DMS79 treated with DMSO at 0.1 percent for 48 hours (cell line): ENCODE data around the gene PTPRT.

ENCODE experiments used
- DNase-seq: peaks from one replicate; lab custom pipeline; 2025; lab: John Stamatoyannopoulos, UW

PTPRT gene

DNA sequence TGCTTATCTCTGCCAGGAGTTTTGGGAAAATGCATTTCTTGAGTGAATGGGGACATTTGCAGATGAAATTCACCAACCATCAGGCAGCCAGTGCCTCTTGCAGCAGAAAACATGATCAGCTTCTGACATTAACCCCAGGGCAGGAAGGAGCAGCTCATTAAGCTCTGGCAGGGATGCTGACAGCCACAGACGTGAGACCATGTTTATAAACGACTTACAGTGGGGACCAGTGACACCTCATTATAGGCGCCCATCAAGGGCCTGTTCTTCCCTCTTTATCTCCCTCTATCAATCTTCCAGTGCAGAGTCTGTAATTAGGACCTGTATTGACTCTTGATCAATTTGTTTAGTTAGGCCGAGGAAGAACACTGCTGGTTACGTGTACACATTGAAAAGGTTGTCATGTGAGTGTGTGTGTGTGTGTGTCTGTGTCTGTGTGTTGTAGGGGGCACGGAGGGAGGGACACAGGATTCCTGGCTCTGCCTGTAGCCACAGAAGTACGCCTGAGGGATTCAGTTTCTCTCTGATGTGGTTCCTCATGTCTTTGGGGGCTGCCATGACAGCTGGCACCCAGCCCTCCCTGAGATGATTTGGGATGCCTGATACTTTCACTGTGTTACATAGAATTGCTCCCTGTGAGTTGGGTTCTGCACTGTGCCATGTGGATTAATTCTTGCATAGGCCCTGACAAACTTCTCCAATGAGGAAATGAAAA is 1143.2 kb downstream of the PTPRT start:
- DNase-seq, result no peak

DNA sequence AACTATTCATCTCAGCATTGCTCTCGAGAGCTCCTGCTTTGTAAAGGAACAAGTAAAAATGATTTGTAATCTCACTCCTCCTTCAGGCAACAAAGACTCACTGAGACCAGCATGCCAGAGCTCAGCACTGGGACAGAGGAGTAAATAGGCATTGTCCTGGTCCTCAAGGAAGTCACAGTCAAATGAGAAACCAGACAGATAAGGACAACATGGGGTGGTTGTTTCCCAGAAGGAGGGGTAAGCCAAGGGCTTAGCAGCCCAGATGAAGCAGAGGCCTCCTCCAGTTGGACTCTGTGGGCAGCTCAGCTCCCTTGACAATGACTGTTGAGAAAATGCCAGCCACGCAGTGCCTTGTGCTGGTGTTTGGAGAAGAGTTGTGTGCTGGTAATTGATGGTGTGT is 1145.8 kb downstream of the PTPRT start:
- DNase-seq, result no peak

DNA sequence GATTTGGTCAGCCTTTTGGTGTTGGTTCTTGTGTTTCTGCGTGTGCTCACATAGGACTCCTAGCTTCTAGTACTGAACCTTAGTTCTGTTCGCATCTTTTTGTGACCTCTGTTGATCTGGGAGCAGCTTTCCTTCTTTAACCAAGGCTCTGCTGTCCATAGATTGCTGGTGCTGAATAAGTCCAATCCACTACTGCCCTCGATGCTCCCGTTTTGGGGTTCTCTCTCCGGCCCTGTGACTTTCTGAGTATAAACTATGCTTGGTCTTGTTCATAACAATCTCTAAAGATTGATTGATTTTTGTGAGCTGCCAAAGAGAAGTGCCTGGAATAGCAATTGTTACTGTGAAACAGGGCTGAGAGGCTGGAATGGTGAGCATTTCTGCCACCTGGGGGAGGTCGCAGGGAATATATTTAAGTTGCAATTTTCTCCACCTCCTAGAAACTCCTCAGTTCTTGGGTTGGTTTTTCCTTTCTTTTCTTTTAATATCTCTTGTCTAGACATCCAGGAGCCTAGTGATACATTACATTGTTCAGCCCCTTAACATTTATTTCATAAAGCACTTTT is 1148.6 kb downstream of the PTPRT start:
- no peak for DNase-seq

DNA sequence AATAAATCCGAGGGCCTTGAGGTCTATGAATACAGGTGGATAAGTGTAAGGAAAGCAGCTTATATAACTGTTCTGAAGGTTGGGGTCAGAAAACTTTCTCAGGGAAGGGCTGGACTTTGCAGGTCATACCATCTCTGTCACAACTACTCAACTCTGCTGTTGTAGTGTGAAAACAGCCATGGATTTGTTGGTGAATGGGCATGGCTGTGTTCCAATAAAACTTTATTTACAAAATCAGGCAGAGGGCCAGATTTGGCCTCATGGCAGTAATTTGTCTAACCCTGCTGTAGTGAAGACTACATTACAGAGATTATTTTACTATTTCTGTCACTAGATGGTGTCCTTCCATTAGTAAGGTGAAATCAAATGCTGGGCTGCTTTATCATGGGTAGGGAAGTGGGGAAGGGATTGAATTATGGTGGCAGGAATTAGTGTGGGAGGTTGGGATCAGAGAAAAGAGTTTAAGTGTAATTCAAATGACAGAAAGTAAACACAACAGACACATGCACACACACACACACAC is 1161.9 kb downstream of the PTPRT start:
- no peak for DNase-seq

DNA sequence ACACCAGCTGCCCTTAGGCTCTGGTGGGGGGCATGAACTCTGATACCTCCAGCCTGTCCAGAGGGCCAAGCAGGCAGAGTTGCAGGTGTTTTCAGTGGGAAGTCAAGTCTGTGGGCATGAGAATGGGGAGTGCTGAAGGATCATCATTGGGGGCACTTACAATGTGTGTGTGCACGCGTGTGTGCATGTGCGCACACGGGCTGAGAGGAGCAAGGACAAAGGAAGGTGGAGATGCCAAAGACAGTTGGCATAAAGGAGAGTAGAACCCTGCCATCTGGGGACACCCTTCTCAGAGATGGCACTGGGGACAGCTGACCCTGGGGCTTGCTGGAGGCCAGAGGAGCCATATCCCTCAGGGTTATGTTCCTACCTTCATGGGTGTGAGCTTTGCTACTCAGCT is 1163.1 kb downstream of the PTPRT start:
- DNase-seq, result no peak

GRCh38 chr20:42024653-42025052 is 1165.1 kb downstream of the PTPRT start:
- DNase-seq, result no peak
